Measurements from ENCODE around the gene MLPH.

MLPH gene

DNA sequence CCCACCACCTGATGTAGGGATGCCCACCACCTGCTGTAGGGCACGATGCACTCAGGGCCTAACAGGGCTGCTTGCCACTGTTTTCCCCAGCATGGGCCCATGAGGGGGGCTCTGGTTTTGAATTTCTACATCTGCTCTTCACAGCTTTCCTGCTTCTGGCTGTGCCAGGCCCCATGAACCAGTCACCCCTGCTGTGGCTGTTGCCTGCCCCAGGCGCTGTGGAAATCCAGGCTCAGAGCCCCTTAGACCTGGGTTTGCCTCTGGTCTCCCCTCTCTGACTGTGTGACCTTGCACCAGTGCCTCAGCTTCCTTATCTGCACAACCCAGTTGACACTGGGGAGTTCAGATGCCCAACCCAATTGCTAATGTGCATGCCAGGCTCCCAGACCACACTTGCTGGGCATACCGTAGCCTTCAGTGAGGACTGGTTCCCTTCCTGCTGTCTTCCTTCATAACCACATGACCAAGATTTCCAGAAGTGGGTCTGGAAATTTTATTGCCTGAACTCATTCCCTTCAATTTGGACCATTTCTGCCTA lies 6.0 kb upstream of the MLPH start:
- peaks cover 2% of the 10 kb centered on the region for H3K4me1 Mint-ChIP-seq (ENCODE audit: low read depth)
- no peak overlapping the region for H3K4me3 Mint-ChIP-seq
- no peaks in the 10 kb centered on the region for H3K9me3 Mint-ChIP-seq (ENCODE audit: low read depth)
- no peaks in the 10 kb centered on the region for H3K36me3 Mint-ChIP-seq
- H3K27me3 Mint-ChIP-seq: peaks cover 26% of the 10 kb centered on the region
- no peak overlapping the region for H3K27ac Mint-ChIP-seq

DNA sequence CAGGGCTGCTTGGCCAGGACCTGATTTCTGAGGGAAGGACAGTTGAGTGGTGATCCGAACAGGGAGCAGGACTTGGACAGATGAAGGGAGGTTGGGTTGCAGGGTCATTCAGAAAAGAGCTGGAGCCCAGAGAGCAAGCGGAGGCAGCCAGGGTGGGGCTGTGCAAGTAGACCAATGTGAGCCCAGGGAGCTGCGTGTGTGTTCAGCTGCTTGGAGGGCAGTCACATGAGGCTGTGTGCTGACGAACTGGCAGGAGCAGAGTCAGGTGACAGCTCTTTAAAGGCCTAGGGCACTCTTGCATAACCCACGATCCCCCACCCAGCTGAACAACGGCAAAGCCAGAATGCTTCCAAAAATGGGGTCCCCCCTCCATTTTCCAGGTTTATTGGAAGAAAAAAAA lies 4.6 kb upstream of the MLPH start:
- Mint-ChIP-seq H3K27me3 (peaks cover 25% of the 10 kb centered on the region), H3K27ac (no peak overlapping the region), H3K4me3 (no peak overlapping the region), H3K9me3 (ENCODE audit: low read depth) (no peaks in the 10 kb centered on the region), H3K36me3 (no peaks in the 10 kb centered on the region), H3K4me1 (ENCODE audit: low read depth) (peaks cover 1% of the 10 kb centered on the region)

DNA sequence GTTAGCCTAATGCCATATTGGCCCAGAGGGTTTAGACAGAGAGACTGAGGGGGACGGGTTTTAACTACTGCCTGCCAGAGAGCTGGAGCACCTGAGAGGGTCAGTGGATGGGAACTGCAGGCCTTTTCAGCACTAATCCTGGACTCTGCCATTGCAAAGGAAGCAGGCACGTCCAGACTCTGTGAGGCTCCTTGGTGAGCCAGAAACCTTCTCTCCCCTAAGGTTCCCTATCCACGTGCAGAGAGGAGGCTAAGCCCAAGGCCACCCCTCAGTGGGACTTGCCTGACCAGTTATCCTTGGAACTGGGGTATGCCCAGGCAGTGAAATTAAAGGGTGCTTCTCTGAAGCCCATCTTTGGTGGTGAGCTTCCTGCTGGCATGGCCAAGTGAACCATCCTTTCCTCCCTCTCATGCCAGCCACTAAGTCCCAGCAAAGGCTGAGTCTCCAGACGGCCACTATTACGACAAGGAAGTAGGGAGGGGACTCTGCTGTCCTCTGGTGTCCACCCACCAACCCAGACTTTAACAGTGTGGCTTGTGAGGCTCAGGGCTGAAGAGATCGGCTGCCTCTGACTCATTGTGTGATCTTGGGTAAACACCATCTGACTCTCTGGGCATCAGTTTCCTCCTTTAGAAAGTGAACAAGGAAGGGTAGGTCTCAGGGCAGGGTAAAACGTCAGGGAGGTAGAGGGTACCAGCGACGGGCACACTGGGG lies 3.9 kb upstream of the MLPH start:
- H3K9me3 Mint-ChIP-seq (ENCODE audit: low read depth): no peaks in the 10 kb centered on the region
- H3K27ac Mint-ChIP-seq: no peak overlapping the region
- peaks cover 27% of the 10 kb centered on the region for H3K27me3 Mint-ChIP-seq
- no peaks in the 10 kb centered on the region for H3K36me3 Mint-ChIP-seq
- H3K4me3 Mint-ChIP-seq: no peak overlapping the region
- peaks cover 1% of the 10 kb centered on the region for H3K4me1 Mint-ChIP-seq (ENCODE audit: low read depth)

DNA sequence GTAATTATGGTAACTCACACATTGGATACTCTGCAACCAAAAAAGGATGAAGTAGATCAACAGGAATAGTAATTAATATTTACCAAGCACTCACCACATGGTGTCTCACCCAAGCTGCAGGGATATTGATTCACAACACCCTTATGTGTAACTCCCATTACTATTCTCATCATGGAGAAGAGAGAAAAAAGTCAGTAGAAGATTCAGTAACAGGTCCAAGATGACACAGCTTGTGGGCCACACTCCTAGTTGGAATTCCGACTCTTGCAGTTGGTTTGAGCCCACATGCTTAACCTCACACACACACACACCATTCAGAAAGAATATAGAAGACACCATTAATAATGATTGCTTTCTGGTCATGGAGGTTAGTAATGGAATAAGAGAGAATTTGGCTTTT lies 1.7 kb upstream of the MLPH start:
- no peaks in the 10 kb centered on the region for H3K9me3 Mint-ChIP-seq (ENCODE audit: low read depth)
- H3K4me1 Mint-ChIP-seq (ENCODE audit: low read depth): peaks cover 1% of the 10 kb centered on the region
- H3K27me3 Mint-ChIP-seq: peaks cover 37% of the 10 kb centered on the region
- H3K27ac Mint-ChIP-seq: no peak overlapping the region
- no peaks in the 10 kb centered on the region for H3K36me3 Mint-ChIP-seq
- no peak overlapping the region for H3K4me3 Mint-ChIP-seq

DNA sequence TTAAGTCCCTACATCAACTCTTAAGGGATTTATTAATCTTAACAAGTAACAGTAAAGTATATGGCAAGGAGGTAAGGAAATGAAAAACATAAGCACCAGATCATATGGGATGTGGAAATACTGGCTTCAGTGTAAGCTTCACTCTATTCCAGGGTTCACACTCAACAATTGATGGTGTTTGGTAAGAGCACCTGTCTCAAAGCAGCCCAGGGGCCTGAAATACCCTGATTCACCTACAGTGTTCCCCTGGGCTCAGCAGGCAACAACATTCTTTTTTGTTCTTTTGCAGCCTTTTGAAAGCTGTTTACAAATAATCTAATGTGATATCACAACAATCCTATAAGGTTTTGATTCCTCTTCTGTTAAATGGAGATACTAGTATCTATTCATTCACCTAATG lies 1.2 kb upstream of the MLPH start:
- Mint-ChIP-seq H3K9me3 (ENCODE audit: low read depth) (peaks cover 3% of the 10 kb centered on the region), H3K36me3 (peaks cover 2% of the 10 kb centered on the region), H3K27me3 (peaks cover 37% of the 10 kb centered on the region), H3K4me1 (ENCODE audit: low read depth) (peaks cover 1% of the 10 kb centered on the region), H3K27ac (no peak overlapping the region), H3K4me3 (no peak overlapping the region)

DNA sequence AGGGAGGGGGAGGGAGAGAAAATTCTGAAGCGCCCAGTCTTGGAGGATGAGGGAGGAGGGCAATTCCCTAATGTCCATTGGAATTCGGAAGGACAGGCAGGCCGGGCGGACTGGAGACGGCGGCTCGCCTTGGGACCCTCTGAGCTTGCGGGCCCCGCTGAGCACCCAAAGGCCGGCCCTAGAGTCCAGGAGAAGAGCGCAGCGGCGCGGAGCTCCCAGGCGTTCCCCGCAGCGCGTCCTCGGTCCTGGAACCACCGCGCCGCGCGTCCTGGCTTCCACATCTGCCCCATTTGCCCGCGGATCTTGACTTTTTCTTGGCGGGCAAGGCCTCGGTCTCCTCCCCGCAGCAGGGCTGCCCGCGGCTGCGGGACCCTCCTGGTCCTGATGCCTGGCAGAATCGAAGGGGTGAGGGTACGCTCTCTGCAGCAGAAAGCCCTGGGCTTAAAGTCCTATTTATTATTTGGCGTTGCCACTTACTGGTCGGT lies 675 bp upstream of the MLPH start:
- peaks cover 37% of the 10 kb centered on the region for H3K27me3 Mint-ChIP-seq
- peaks cover 2% of the 10 kb centered on the region for H3K36me3 Mint-ChIP-seq
- H3K9me3 Mint-ChIP-seq (ENCODE audit: low read depth): peaks cover 4% of the 10 kb centered on the region
- H3K27ac Mint-ChIP-seq: no peak overlapping the region
- peaks cover 1% of the 10 kb centered on the region for H3K4me1 Mint-ChIP-seq (ENCODE audit: low read depth)
- no peak overlapping the region for H3K4me3 Mint-ChIP-seq

DNA sequence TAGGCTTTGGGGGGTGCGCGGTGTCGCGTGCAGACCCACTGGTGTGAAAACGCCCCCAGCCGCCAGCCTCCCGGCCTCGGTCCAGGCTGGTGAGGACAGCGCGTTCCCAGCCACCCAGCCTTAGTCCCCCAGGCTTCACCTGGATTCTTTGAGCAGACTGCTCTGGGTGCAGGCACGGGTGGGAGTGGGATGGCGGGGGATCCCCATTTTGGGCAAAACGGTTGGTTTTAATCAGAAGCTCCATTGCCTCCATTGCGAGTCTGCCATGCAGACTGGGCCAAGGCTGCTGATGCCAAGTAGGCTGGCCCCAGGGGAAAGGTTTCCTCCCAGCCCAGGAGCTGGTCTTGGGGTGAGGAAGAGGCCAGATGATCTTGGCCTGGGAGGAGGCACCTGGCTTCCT lies 445 bp downstream of the MLPH start:
- Mint-ChIP-seq H3K36me3 (peaks cover 7% of the 10 kb centered on the region), H3K9me3 (ENCODE audit: low read depth) (peaks cover 12% of the 10 kb centered on the region), H3K4me3 (no peak overlapping the region), H3K4me1 (ENCODE audit: low read depth) (peaks cover 1% of the 10 kb centered on the region), H3K27ac (no peak overlapping the region), H3K27me3 (peaks cover 35% of the 10 kb centered on the region)

DNA sequence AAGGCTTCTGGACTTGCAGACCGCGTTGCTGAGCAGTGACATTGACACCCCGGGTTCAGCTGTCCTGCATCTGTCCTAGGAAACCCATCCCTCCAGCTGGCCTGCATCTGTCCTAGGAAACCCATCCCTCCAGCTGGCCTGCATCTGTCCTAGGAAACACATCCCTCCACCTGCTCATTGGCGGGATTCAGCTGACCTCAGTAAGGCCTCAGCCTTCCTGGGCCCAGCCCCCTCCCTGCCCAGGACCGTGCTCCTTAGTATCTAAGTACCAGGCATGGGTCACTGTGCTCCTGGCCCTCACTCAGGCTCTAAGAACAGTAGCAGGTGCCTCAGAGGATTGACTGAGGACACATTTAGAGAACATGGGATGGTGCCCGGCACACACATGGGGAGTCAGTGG lies 1.2 kb downstream of the MLPH start:
- peaks cover 7% of the 10 kb centered on the region for H3K36me3 Mint-ChIP-seq
- H3K9me3 Mint-ChIP-seq (ENCODE audit: low read depth): peaks cover 12% of the 10 kb centered on the region
- peaks cover 1% of the 10 kb centered on the region for H3K4me1 Mint-ChIP-seq (ENCODE audit: low read depth)
- H3K27me3 Mint-ChIP-seq: peaks cover 33% of the 10 kb centered on the region
- no peak overlapping the region for H3K27ac Mint-ChIP-seq
- H3K4me3 Mint-ChIP-seq: no peak overlapping the region

DNA sequence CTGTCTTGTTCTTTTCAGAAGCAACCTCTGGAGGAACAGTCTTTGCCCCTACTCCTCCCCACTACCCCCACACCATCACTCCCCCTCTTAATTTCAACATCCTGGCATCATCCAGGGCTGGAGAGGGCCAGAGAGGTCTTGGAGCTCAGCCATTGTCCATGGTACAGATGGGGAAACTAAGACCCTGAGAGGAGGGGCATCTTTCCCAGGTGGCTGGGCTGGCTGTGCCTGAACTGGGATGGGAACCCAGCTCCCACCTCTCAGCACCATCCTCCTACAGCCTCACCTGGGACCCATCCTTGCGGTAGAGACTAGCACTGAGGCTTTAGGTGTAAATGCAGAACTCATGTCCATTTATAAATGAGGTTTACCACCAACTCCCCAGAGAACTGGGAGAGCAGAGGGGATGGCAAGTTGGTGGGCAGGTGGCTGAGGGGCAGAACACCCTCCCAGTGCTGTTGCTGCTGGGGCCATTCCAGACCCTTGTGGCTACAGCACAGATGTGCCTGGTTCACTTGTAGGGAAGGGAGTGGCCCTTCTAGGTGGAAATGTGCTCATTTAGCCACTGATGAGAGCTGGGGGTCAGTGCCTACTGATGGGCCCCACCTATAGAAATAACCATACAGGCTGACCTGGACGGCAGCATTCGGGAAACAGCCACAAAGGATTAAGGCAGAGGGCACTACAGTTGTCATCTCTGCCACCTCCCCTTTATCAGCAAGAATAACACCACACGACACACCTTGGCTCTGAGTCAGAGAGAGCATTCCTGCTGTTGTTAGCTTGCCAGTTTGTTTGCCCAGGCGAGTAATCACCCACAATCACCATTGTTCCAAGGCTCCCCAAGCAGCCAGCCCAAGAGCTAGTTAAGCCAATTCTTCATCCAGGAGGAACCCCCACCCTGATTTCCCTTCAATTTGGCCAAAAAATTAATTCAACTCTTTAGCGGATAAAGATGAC lies 2.1 kb downstream of the MLPH start:
- peaks cover 29% of the 10 kb centered on the region for H3K27me3 Mint-ChIP-seq
- no peak overlapping the region for H3K4me3 Mint-ChIP-seq
- H3K9me3 Mint-ChIP-seq (ENCODE audit: low read depth): peaks cover 12% of the 10 kb centered on the region
- H3K4me1 Mint-ChIP-seq (ENCODE audit: low read depth): peaks cover 1% of the 10 kb centered on the region
- H3K27ac Mint-ChIP-seq: no peak overlapping the region
- H3K36me3 Mint-ChIP-seq: peaks cover 7% of the 10 kb centered on the region

DNA sequence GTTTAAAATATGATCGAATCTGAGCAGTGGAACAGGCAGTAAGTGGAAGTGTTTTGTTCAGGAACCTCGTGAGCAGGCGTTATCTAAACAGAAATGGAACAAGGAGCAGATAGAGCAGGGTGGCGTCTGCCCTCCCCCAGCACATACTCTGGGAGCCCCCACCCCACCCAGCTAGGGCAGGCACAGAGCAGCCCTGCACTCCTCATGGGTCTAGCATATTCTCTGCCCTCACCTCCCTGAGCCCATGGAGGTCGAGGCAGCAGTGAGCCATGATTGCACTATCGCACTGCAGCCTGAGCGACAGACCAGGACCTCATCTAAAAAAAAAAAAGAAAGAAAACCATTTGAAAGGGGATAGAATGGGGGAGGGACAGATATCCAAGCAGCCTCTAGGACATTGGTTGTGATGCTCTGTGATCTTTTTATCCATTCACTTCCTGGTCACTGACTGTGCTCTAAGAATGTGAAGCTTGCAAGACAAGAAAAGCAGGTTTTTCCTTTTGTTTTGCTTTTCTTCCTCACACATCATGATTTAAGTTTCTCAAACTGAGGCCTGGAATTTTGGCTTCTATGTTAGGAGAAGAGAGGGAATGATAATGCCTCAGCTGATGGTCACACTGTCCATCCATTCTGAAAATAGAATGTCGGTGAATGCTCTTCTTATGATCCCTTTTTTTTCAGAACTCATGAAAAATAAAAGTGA lies 3.1 kb downstream of the MLPH start:
- H3K4me3 Mint-ChIP-seq: no peak overlapping the region
- peaks cover 7% of the 10 kb centered on the region for H3K36me3 Mint-ChIP-seq
- H3K27me3 Mint-ChIP-seq: peaks cover 24% of the 10 kb centered on the region
- H3K27ac Mint-ChIP-seq: no peak overlapping the region
- peaks cover 1% of the 10 kb centered on the region for H3K4me1 Mint-ChIP-seq (ENCODE audit: low read depth)
- peaks cover 12% of the 10 kb centered on the region for H3K9me3 Mint-ChIP-seq (ENCODE audit: low read depth)

DNA sequence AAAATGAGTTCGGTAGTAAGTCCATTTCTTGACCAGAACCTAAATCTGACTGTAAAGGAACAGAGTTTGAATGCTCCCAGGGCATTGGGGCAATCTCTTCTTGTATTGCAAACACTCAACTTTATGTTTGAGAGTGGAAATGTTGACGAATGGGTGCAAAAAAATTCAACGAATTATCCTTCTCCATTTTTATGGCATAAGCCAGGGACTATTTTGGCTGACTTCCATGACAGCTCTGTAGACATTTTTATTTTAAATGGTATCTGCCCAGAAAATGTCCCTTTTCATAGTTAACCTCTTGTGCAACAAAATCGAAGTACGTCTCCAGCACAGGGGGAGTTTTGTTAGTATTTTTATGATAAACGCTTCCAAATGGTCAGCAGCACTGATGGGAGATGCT lies 3.7 kb downstream of the MLPH start:
- H3K27ac Mint-ChIP-seq: no peak overlapping the region

DNA sequence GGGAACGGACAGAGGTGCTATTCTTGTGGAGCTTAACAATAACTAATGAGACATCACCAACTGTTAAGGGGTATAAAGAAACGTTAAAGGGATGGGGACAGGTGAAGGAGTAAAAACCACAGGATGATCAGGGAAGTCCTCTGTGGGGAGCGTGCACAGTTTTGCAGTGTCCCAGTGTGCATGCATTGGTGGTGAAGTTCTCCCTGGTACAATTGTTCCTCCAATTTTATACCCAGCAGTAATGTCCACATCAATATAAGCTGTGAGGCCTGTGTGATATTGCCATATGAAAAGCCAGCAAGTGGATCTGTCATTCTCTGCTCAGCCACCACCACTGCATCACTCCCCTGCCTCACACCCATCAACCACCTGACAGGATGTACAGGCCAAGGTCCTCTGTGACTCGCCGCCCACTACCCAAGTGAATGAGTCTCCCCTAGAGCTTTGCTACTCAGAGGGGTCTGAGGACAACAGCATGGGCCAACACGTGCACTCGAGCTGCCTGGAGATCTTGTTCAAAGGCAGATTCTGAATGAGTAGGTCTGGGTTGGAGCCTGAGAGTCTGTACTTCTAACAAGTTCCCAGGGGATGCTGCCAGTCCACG lies 4.6 kb downstream of the MLPH start:
- Mint-ChIP-seq H3K9me3 (ENCODE audit: low read depth) (peaks cover 12% of the 10 kb centered on the region), H3K4me1 (ENCODE audit: low read depth) (no peaks in the 10 kb centered on the region), H3K27ac (no peak overlapping the region), H3K4me3 (no peak overlapping the region), H3K36me3 (peaks cover 7% of the 10 kb centered on the region), H3K27me3 (peaks cover 17% of the 10 kb centered on the region)

More for the DNA sequence above, 3.7 kb downstream of the MLPH start:
- peaks cover 1% of the 10 kb centered on the region for H3K4me1 Mint-ChIP-seq (ENCODE audit: low read depth)
- peaks cover 7% of the 10 kb centered on the region for H3K36me3 Mint-ChIP-seq
- H3K27me3 Mint-ChIP-seq: peaks cover 19% of the 10 kb centered on the region
- H3K4me3 Mint-ChIP-seq: no peak overlapping the region
- peaks cover 12% of the 10 kb centered on the region for H3K9me3 Mint-ChIP-seq (ENCODE audit: low read depth)

DNA sequence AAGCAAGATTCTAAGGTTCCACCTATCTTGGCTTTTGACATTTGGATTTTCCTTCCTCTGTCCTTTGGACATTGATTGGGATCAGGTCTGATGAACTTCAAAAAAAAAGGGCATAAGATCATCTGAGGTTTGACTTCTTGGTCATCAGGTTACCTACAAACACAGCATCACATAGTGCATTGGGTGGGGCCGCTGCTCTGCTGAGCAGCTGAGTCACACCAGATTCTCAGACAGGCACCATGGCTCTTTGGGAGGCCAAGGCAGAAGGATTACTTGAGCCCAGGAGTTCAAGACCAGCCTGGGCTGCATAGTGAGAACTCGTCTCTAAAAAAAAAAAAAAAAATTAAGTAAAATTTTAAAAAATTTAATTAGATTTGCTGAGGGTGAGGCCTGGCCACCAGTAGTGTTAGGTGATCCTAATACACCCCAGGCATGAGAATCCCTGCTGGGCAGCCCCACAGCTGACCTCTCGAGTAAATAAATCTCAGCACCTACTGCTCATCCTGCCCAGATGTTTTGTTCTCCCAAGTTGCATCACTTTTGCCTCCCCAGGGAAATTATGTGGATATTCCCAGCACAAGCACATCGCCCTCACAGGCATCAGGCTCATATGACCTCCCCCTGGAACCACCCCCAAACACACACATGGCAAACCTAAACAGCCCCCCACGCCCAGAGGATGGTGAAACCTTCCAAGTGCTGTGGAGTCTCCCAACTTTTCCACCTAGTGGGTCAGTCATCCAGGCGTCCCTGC lies 5.3 kb downstream of the MLPH start:
- peaks cover 7% of the 10 kb centered on the region for H3K36me3 Mint-ChIP-seq
- no peak overlapping the region for H3K4me3 Mint-ChIP-seq
- no peaks in the 10 kb centered on the region for H3K4me1 Mint-ChIP-seq (ENCODE audit: low read depth)
- H3K27me3 Mint-ChIP-seq: peaks cover 16% of the 10 kb centered on the region
- peaks cover 12% of the 10 kb centered on the region for H3K9me3 Mint-ChIP-seq (ENCODE audit: low read depth)
- H3K27ac Mint-ChIP-seq: no peak overlapping the region

DNA sequence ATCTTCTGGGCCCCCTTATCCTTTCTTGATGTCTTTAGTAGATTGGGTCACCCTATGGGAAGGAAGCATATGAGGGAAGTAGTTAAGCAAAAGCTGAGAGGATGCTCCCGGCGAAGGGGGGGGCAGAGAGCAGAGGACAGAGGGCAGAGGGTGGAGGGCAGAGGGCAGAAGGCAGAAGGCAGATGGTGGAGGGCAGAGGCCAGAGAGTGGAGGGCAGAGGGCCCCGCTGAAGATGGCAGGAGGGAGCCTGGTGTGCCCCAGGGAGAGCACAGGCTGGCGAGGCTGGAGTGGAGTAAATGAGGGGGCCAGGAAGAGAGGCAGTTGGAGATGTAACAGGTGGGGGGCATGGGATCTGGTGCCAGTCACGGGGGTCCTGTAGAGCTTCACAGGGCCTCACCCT lies 7.0 kb downstream of the MLPH start:
- H3K9me3 Mint-ChIP-seq (ENCODE audit: low read depth): peaks cover 12% of the 10 kb centered on the region
- no peak overlapping the region for H3K4me3 Mint-ChIP-seq
- no peak overlapping the region for H3K27ac Mint-ChIP-seq
- peaks cover 7% of the 10 kb centered on the region for H3K36me3 Mint-ChIP-seq
- no peaks in the 10 kb centered on the region for H3K4me1 Mint-ChIP-seq (ENCODE audit: low read depth)
- peaks cover 9% of the 10 kb centered on the region for H3K27me3 Mint-ChIP-seq
